Activated CD4-positive, CD25-positive, alpha-beta regulatory T cell (primary cell): ENCODE measurements around the gene PCDH1.

Experiments used
- DNase-seq, 4 experiments: peaks; one replicate each; lab custom pipeline; 2025; lab: John Stamatoyannopoulos, UW

The PCDH1 gene

DNA sequence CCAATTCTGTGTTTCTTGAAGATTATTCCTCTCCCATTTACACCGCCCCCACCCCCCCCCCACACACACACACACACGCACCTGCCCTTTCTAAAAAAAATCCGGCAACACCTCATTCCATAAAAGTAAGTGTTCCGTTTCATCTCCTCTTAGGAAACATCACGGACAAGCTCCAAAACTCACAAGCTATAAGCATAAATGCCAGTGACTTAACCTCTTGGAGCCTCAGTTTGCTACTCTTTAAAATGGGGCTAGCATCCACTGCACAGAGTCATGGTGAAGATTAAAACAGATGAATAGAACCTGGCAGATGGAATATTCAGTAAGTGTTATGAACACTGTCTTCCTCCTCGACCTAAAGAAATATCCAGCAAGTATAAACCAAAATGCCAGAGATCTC is 70.5 kb downstream of the PCDH1 start:
- DNase-seq: no peak

DNA sequence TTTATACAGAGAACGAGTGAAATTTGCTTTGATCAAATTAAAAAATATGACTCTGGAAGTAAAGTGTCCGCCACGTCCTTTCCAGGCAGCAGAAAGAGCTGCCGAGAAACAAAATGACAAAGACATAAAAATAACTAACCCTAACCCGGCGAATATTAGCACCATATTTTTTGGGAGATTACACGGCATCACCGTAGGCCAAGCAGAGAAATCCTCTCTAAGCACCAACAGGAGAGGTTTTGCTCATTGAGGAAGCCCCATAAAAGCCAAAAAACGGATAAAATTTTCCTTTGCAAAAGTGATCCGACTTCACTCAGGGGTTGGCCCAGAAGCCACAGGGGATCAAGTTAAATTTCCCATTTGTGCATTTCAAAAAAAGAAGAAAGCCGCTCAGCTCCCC is 70.9 kb downstream of the PCDH1 start:
- no peak for DNase-seq

DNA sequence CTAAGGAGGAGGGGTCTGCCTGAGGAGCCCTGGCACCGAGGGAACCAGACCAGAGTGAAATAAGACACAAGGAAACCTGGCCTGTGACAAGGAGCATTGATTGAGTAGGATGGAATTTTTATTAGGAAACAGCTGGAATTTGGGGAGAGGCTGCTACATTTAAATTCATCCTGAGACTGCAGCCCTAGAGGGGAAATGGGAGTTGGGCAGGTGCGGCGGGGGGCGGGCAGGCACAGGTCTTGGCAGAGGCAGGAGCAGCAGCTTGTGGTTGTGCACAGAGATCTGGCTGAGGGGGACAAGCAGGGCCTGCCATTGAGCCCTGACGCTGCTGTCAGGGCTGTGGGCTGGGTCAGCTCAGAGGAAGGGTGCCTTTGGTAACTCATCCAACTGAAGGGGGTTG is 71.6 kb downstream of the PCDH1 start:
- no peak for DNase-seq

DNA sequence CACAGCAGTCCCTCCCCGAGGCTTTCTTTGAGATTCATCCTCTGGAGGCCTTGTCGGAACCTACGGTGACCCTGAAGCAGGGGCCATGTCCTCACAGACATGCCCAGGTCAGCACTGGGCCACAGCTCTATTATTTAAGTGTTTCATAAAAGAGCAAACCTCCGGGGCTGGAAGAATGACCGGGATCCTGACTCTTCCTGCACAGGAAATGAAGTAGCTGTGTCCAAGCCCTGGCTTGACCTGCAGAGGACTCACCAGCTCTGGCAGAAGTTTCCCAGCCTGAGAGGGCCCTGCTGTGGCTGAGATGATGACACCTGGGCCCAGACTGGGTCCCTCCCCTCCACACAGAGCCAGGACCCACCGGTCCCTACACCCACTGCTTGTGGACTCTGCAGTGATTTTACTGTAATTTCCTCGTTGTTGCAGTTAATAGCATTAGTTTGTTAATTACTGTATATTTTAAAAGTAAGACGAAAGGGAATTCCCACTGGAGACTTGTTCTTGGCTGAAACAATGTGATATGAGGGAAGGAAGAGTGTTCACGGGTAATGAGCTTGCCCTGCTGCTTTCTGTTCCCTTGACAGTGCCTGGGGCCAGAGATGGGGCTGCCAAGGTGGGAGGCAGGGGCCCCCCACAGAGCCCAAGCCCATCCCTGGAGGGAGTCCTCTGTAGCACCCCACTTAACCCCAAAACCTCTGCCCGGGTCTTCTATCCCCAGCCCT is 72.2 kb downstream of the PCDH1 start:
- no peak for DNase-seq

DNA sequence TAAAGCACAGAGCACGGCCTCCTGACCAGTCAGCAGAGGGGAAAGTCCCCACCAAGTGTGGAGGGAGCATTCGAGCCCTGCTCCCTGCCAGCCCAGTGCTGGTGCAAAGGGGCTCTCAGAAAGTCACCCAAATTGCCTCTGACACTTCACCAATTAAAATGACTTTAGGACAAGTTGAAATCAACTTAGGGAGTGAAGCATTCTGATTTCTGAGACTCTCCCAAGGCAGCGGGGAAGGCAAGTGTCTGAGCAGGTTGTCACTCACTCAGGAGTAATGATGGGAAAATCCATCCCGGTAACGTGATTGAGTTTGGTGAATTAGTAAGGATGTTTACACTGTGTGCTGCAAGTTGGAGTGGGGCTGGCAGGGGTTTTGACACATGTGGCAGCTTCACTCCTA is 73.7 kb downstream of the PCDH1 start:
- DNase-seq: no peak
